GM21619 (cell line): ENCODE data around the gene CD86.

ENCODE experiments used
- ATAC-seq: cut with Tn5 transposase; IDR thresholded peaks from one replicate; pipeline ENCODE4 v1.9.1; 2021; ENCODE audit not compliant: unreplicated experiment

The CD86 gene

DNA sequence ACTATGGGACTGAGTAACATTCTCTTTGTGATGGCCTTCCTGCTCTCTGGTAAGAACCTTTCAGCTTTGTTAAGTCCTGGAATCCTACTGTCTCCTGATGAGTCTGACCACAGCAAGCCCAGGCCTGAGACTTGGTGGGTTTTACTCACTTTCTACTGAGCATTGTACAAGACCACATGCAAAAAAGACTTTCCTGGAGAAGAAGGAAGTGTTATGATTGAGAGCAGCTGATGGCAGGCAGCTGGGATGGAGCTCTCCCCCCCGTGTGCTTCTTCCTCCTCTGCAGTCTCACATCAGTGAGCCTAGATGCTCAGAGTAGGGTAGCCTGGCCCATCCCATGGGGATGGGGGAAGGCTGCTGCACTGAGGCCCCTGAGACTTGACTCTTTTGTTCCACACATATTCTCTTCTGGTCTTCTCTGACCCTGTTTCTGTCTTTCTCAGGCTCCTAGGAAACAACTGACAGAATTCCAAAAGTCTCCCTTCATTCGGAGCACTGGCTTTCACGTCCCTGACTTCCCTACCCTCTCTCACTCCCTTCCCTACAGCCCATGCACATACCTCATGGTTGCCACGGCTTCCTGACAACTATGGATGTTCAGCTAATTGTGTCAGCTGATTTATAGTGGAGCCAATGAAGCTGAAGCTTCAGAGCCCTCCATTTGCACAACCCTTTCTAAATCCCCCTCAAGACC is 36.6 kb downstream of the CD86 start:
- ATAC-seq = peak; percentile 56

DNA sequence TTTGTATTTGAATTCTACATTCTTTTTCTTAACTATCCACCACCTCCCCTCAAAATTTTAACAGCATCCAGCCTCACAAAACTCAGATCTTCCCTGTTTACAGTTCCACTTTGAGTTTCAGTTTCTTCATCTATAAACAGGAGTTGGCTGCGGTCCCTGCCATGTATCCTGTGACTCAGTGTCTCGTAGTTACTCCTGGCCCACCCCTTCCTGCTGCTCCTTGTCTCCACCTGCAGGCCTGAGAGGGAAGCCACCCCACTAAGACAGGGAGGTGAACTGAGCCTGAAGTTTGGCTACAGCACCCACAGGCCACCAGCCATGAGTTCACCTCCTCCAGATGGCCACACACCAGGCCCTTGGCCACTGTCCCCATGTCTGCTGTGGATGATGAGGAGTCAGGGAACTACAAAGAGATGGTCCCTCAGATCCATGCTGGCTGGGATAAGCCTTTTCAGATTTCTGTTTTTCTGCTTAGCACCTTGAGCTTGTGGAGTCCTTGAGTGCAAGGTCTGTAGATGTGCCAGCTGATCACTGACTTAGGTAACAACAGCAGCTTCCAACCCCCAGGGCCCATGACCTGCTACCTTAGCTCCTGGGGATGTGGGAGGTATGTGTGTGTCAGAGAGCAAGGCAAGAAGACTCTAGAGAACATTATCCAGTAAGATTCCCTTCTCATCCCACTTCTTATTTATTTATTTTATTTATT is 37.5 kb downstream of the CD86 start:
- no peak for ATAC-seq

DNA sequence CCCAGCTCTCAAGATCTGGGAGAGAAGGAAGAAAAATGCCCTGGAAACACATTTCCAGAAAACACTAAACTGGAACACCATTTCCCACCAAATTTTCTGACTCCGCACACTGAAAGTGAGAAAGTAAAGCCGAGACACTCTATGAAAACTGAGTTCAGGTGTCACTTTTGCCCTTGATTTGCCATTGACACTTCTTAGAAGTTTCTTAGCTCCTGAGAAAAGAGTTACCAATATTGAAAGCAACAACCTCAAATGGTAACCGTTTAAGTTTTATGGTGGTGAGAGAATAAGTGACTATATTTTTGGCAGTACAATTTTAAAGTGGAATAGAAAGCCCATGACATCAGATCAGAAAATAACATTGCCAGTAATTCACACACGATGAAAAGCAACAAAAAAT is 39.0 kb downstream of the CD86 start:
- ATAC-seq = peak; percentile 41

DNA sequence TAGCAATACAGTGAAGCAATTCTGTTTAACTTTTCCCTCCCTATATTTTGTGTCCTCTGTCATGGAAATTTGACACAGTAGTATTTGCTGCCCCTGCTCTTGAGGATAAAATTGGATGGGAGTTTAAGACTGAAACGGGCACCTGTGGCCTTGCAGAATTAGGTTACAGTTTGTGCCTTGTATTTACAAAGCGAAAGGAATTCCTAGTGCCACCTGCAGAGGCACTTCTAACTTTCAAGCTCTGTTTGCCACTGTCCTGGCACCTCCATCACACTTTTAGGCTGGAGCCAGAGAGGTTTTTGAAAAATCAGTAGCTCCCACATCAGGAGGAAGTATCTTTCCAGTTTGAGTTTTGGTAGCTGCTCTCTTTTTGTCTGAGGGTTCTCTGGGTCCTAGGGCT is 39.5 kb downstream of the CD86 start:
- no peak for ATAC-seq

DNA sequence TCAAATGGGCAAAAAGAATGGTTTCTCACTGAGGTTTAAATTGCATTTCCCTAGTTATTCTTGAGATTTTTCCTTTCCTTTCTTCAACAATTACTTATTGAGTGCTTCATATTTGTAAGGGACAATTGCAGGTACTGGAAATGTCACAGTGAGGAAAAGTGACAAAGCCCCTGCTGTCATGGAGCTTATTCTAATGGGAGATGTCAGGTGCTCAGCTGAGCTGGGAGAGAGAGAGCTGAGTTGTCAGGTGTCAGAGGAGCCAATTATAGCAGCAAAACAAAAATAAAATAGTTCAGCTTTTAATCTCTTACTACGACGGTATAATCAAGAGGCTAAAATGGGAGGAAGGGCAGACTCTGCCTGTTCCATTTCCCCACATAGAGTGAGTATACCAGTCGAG is 42.0 kb downstream of the CD86 start:
- ATAC-seq = no peak

DNA sequence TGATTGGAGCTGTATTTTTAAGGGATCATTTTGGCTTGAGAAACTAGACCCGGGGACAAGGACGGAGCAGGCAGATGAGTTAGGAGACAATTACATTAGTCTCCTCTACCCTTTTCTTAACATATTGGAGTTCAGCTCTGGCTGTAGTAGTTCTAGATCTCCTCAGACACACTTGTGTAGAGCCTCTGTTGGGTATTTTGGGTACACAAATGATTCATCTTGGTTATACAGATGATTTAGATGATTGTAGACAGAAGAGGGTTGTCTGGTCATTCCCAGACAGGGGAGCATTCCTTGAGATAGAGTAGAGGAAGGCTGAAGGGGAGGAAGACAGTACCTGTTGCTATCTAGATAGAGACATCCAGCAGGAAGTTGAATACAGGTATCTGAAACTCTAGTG is 43.4 kb downstream of the CD86 start:
- no peak for ATAC-seq

DNA sequence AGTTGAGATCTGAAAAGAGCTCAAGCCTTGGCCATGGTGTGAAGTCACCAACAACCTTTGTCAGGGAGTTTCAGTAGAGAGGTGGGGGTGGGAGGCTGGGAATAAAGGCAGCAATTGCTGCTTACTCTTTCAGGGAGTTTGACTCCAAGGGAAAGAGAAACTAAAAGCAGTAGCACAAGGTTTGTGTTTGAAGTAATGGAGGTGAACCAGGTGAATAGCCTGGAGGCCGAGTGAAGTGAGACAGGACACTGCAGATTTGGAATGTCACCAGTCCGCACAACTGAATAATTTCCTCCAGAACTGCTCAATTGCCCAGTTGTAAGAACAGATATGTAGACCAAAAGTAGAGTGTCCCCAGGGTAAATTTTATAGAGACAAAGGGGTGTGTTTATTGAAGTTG is 44.1 kb downstream of the CD86 start:
- no peak for ATAC-seq

DNA sequence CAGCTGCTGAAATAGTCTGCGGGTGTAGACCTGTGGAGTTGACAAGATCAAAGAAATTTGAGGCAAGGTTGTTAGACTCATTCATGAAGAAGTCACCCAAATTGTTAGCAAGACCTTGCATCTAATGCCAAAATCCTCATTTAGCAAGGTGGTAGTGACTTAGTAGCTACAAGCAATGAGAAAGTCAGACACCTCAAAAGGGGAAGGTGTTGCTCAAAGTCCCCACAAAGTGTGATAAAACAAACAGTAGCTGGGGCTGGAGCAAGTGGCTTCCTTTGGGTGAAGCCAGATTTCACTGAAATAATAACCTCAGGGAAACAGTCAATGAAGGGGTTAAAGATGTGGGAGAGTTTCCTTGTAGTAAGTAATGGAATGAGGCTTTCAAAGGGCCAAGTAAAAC is 44.9 kb downstream of the CD86 start:
- ATAC-seq = no peak

DNA sequence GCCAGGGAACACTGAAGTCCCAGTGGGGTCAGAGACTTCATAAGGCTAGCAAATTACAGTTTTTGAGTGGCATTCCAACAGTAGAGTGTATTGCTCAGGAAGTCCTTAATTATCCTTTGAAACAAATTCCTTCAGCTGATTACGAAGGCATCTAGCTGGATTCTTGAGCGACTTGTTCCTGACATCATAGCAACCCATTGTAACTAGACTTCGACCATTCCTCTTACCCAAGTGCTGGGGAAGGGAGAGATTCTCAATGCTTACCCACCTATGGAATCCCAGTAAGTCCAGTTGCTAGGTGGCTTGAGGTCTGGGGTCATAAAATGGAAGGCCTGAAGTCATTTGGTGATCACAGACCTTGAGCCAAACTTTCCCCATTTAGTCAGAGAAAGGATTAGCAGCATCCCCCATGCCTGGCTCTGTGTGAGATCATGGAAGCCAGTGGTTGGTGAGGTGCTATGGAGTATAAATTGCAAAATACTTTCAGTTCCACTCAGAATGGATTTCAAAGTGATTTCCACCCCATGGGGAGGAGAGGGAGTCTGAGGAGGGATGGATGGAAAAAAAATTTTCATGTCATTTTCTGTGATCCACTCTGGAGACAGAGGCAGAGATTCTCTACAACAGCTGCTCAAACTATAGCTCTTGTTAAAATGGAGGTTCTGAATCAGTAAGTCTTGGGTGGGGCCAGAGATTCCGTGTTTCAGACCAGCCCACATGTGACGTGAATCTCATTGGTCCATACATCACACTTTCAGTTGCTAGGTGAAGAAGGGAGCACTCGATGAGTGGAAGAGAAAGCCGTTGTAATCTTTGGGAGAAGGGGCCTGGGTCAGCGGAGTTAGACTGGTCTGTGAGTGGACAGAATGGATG is 45.7 kb downstream of the CD86 start:
- ATAC-seq = peak; percentile 27

DNA sequence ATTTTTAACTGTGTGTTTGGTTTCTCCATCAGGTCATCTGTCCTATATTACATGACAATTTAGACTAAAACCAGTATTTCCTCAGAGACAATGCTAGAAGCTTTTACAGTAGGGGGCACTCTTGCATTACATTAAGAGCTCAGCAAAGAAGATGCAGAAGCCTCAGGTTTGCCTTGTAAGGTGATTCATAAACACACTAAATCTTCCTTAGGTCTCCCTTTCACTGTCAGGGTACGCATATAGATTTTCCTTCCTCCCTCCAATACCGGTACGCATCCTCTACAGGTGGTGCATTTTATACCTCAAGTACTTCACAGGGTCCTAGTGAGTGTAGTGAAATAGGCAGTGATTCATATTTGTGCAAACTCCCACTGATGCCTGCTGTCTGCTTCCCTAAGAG is 46.5 kb downstream of the CD86 start:
- ATAC-seq = peak; percentile 40

DNA sequence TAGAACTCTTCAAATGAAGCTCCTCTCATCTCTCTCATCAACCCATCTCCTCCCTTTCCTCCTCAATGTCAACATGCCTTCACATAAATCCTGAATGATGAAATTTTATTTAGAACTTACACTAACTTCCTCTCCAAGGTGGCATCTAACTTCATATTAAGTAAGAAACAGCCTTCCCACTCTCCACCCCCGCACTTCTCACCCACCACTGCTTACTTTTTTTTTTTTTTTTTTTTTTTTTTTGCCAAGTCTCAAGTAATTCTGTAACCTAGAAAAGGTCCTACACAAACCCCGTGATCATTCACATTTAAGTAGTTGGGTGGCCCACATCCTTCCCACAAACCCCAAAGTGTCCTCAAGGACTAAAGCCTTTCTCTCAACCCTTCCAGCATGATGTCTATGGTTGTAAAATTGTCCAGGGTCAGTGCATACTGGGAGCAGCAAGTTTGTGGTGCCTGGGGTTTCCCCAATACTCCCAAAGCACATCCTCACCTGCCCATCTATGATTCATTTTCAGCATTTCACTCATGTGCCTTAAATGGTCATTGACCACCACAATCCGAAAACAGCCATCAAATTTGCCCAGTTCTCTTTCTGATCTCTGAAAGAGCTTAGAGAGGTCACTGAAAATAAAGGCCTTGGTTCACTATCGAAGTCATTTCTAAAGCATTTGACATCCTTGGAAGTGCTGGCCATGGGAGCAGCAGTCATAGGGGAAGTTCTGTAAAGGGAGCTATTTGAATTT is 47.2 kb downstream of the CD86 start:
- peak; percentile 41 for ATAC-seq

DNA sequence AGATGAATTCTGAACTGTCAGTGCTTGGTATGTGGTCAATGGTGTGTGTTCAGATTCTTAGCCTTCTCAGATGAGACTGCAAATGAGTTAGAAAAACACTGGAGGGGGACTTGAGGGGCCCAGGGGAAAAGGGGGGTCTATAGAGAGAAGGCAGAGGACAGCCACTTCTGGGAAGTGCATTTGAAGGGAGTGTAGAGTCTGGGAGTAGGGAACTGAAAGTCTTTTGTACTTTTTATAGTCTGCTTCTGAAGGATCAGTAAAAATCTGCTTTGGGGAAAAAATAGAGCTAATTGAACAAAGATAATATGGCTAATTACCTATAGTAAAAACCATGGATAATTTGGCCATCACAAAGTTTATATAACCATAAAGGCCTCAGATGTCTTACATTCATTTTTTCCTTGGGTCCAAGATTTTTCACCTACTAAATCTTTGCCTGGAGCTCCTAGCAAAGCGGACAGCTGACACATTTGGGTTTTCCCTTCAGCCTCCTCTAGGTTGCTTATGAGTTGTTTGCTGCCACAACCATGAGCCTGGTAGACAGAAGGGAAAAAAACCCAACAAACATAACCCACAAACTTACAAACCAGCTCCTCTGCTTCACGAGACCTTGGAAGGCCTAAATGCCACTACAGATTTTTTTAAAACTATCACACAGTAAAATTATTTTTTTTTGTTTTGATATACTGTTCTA is 48.8 kb downstream of the CD86 start:
- no peak for ATAC-seq

DNA sequence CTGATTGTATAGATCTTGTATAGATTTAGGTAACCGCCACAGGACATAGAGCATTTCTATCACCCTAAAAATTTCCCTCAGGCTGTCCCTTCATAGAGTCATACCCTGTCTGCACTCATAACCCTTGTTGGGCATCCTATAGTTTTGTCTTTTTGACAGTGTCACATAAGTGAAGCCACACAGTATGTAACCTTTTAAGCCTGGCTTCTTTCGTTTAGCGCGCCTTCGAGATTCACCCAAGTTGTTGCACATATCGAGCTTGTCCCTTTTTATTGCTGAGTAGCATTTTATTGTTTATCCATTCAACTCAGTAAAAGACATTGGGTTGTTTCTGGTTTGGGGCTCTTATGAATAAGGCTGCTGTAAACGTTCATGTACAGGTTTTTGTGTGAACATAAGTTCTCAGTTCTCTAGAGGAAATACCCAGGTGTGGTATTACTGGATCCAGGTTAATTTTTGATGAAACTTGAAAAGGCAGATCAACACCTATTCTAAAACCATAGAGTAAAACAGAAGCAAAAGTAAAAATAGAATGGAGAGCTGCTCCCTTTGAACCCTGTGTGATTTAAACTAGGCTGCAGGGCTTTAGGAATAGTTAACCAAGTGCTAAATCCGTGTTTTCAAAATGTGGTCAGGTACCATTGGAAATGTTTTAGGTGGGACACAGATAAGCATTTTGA is 49.5 kb downstream of the CD86 start:
- peak; percentile 35 for ATAC-seq

DNA sequence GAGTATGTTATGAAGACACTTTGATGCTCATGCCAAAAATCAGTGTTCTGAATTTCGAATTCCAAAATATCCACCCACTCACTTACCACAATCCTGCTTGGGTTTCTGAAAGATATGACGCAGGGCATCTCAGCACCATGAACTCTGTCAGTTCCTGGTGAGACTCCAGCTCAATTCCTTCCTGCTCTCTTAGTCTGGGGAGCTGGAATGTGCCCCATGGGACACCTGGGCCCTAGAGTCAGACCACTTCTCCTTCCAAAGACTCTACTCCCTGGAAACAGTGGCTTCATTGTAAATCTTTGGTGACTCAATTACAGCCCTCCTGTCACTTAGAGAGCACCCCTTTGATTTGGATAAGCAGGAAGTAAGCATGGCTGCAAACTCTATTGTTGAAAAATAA is 50.5 kb downstream of the CD86 start:
- ATAC-seq = no peak

DNA sequence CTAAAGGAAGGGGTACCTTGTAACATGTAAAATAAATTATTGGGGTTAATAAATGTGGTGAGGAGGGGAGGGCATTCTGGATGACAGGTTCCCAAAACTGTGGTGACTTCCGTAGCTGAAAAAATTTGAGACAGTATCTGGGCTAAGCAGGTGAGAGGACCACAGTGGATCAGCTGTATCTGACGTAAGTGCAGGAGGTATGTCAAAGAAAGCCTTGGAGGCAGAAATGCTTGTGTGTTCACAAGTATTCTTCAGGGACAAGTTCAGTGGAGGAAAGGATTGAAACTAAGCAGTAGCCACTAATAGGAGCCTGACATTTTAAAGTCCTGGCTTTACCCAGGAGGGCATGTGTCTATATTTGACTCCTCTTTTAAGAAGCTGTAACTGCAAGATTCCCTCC is 52.0 kb downstream of the CD86 start:
- ATAC-seq = no peak

DNA sequence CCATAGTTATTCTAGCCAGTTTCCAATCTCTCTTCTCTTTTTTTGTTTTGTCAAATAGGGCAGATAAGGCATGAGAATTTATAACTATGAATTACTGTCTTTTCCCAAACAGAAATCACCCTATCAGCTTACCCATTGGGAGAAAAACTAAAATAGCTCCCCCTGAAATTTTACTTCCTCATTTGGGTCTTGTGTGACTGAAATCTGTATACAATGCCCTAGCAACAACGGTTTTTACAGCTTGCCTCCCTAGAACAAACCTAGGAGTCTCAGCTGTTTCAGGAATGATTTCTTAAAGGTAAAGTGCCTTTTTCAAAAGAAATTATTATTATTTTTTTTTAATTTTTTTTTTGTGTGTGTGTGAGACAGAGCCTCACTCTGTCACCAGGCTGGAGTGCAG is 56.8 kb downstream of the CD86 start:
- ATAC-seq = no peak

DNA sequence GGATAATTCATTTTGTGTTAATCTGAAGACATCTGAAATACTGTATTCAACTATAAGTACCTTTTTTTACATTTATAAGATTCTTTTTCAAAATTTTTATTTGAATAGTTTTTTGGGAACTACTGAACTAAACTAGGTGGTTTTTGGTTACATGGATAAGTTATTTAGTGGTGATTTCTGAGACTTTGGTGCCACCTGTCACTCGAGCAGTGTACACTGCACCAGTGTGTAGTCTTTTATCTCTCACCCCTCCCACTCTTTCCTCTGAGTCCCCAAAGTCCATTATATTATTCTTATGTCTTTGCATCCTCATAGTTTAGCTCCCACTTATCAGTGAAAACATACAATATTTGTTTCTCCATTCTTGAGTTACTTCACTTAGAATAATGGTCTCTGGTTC is 57.6 kb downstream of the CD86 start:
- no peak for ATAC-seq

DNA sequence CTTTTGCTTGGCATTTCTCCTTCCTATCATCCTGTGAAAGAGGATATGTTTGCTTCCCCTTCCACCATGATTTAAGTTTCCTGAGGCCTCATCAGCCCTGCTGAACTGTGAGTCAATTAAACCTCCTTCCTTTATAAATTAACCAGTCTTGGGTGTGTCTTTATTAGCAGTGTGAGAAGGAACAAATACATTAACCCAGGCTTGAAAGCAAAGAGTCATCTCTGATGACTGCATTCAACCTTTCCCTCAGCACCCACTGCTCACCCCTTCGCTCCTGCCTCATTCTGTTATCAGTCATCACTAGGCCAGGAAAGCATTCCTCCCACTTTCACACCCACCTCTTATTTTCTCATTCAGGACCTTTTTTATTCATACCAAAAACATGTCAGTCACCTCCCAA is 68.7 kb downstream of the CD86 start:
- no peak for ATAC-seq

DNA sequence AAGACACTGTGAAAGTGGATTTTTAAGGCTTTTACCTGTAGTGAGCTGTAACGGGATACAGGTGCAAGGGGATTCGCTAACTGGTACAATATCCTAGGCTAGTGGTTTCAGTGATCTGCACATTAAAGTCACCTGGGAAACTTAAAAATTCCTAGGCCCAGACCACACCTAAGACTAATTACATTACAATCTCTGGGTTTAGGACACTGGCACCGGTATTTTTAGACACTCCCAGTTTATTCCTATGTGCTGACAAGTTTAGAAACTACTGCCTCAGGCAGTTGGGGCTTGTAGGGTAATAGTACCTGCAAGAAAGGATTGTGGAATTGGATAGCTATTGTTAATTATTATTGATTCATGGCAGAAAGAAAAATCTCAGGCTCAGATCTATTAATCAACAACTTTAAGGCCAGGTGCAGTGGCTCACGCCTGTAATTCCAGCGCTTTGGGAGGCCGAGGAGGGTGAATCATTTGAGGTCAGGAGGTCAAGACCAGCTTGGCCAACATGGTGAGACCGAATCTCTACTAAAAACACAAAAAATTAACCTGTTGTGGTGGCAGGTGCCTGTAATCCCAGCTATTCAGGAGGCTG is 77.9 kb downstream of the CD86 start:
- ATAC-seq = no peak

DNA sequence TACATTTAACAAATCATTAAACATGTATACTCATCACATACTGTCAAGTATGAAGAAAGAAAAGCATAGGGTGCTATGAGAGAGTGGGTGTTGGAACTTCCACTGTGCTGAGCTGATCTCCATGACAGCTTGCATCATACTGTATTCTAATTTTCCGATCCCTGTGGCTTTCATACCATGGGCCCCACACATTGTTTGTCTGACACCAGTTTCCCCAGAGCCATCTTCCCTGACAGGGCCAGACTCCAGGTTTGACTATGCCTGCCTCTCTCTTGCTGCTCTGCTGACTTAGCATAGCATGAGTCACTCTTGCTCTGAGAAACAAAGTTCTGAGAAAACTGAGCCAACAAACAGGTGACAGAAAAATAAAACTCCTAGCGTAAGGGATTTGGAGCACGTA is 91.3 kb downstream of the CD86 start:
- ATAC-seq = peak; percentile 88
